Neutrophil (primary cell): Measurements from ENCODE around the gene SLC46A3.
"Not testable (repeated sequence)": the region's sequence is repeated elsewhere in the genome, so short reads cannot be mapped to it uniquely, and the experiment has no call there.

Experiments
- H3K27ac ChIP-seq: fragments of 200-600 bp; sonication (generic); 2 replicates; pipeline ENCODE4 v1.5.1; 2016; ENCODE audit warnings: mild to moderate bottlenecking, moderate library complexity
- H3K27me3 ChIP-seq: fragments of 200-600 bp; sonication (generic); 2 replicates; pipeline ENCODE4 v1.6.0; 2016; ENCODE audit warnings: mild to moderate bottlenecking
- H3K36me3 ChIP-seq: fragments of 200-600 bp; sonication (generic); 2 replicates; pipeline ENCODE4 v1.5.1; 2017
- H3K4me1 ChIP-seq, 2 experiments: fragments of 200-600 bp in 1 of 2; sonication (generic) in 1 of 2; 1 replicate in 1 of 2; 2 replicates in 1 of 2; pipeline versions ENCODE4 v1.5.1 to v1.6.1; 2013 to 2016; ENCODE audit warnings: low read depth in 1 of 2, low read length in 1 of 2, mild to moderate bottlenecking in 1 of 2, moderate library complexity in 1 of 2; ENCODE audit not compliant: control insufficient read depth in 1 of 2, insufficient read depth in 1 of 2
- H3K4me3 ChIP-seq, 2 experiments: fragments of 200-600 bp in 1 of 2; sonication (generic) in 1 of 2; 1 replicate in 1 of 2; 2 replicates in 1 of 2; pipeline ENCODE4 v1.5.1; 2013 to 2016; ENCODE audit warnings: low read depth in 1 of 2, low read length in 1 of 2, mild to moderate bottlenecking in 1 of 2, moderate library complexity in 1 of 2
- H3K9me3 ChIP-seq: fragments of 200-600 bp; sonication (generic); 2 replicates; pipeline ENCODE4 v1.5.1; 2016
- TF ChIP-seq, protein P1 (sequence below): fragments of 200-600 bp; sonication (generic); IDR thresholded peaks from 2 replicates; pipeline ENCODE4 v1.5.1; 2016; ENCODE audit warnings: antibody characterized with exemption

The SLC46A3 gene

DNA sequence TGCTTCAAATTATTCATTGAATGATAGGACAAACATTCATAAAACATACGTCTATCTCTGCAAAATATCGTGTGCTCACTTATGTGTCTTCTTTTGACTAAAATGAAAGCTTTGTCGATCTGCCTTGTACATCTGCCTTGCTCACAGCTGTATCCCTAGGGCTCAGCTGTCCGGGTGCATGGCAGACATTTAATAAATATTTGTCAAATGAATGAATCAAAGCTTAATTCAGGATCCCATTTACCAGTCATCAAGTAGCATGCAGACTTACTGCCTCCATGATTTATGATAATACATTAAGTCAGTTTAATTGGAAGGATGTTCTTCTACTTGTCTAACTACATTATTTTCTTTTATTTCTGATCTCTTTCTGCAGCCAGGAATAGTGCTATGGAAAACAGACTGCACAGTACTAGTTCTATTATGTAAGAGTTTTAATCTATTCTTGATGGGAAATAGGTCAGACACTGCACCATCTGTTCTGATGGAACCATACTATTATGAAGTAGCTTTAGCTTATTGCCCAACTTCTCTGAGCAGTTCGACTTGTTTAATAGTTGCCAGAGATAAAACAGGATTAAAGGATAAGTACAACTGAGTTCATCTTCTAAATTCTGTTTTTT is 13.2 kb downstream of the SLC46A3 start:
- no peak overlapping the region for H3K27ac ChIP-seq

DNA sequence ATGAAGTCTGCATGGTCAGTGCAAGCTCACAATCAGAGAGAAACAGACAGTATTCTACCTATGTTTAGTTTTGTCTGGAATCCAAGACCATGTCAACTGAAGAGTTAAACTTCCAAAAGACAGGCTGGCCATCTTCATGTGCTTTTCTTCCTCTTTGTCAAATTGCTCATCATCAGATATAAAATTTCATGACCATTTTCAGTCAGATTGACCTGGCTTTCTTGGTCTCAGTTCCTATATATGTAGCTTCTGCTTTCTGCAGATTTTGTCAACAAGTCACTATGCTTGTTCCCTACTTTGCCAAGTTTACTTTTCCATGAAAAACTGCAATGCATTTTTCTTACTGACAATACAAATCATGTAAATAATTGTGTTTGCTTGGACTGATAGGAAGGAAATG is 13.9 kb downstream of the SLC46A3 start:
- Histone ChIP-seq H3K4me1 (no peaks in the 10 kb centered on the region), H3K36me3 (peaks cover 15% of the 10 kb centered on the region), H3K27ac (no peak overlapping the region), H3K9me3 (no peaks in the 10 kb centered on the region), H3K4me3 (no peak overlapping the region), H3K27me3 (no peaks in the 10 kb centered on the region)
- TF ChIP-seq, protein P1, sequence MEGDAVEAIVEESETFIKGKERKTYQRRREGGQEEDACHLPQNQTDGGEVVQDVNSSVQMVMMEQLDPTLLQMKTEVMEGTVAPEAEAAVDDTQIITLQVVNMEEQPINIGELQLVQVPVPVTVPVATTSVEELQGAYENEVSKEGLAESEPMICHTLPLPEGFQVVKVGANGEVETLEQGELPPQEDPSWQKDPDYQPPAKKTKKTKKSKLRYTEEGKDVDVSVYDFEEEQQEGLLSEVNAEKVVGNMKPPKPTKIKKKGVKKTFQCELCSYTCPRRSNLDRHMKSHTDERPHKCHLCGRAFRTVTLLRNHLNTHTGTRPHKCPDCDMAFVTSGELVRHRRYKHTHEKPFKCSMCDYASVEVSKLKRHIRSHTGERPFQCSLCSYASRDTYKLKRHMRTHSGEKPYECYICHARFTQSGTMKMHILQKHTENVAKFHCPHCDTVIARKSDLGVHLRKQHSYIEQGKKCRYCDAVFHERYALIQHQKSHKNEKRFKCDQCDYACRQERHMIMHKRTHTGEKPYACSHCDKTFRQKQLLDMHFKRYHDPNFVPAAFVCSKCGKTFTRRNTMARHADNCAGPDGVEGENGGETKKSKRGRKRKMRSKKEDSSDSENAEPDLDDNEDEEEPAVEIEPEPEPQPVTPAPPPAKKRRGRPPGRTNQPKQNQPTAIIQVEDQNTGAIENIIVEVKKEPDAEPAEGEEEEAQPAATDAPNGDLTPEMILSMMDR: no peak

More for the DNA sequence above, 13.2 kb downstream of the SLC46A3 start:
- Histone ChIP-seq H3K4me3 (no peak overlapping the region), H3K36me3 (peaks cover 17% of the 10 kb centered on the region), H3K27me3 (no peaks in the 10 kb centered on the region), H3K9me3 (no peaks in the 10 kb centered on the region), H3K4me1 (no peaks in the 10 kb centered on the region)
- TF ChIP-seq, protein P1: no peak

GRCh38 chr13:28704282-28704681 is 14.5 kb downstream of the SLC46A3 start:
- no peak overlapping the region for H3K27ac ChIP-seq
- H3K4me1 ChIP-seq: no peaks in the 10 kb centered on the region
- TF ChIP-seq, protein P1: no peak
- H3K4me3 ChIP-seq: no peak overlapping the region
- H3K27me3 ChIP-seq: no peaks in the 10 kb centered on the region
- peaks cover 15% of the 10 kb centered on the region for H3K36me3 ChIP-seq
- no peaks in the 10 kb centered on the region for H3K9me3 ChIP-seq

- H3K27me3 ChIP-seq: no peaks in the 10 kb centered on the region
- H3K36me3 ChIP-seq: peaks cover 15% of the 10 kb centered on the region
- no peak overlapping the region for H3K27ac ChIP-seq
- no peaks in the 10 kb centered on the region for H3K9me3 ChIP-seq
- no peaks in the 10 kb centered on the region for H3K4me1 ChIP-seq
- no peak overlapping the region for H3K4me3 ChIP-seq
- TF ChIP-seq, protein P1: no peak
These were observed 19.5 kb downstream of the SLC46A3 start for GRCh38 chr13:28699246-28699645.

DNA sequence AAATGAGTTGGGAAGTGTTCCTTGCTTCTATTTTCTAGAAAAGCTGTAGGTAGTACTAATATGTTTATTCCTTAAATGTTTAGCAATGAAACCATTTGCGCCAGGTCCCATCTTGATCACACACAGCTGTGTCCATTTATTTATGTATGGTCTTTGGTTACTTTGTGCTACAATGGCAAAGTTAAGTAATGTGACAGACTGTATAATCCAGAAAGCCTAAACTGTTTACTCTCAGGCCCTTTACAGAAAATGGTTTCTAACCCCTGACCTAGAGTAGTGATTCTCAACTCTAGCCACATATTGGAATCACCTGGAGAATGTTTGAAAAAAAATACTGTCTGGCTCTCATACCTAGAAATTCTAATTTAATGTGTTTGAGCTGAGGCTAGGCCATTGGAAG is 21.3 kb downstream of the SLC46A3 start:
- TF ChIP-seq, protein P1: no peak
- Histone ChIP-seq H3K9me3 (no peaks in the 10 kb centered on the region), H3K4me3 (no peak overlapping the region), H3K27me3 (no peaks in the 10 kb centered on the region), H3K4me1 (no peaks in the 10 kb centered on the region), H3K36me3 (peaks cover 15% of the 10 kb centered on the region), H3K27ac (no peak overlapping the region)

GRCh38 chr13:28693605-28694491 is 24.9 kb downstream of the SLC46A3 start:
- H3K27ac ChIP-seq, H3K27me3 ChIP-seq, H3K9me3 ChIP-seq, H3K36me3 ChIP-seq, H3K4me1 ChIP-seq, H3K4me3 ChIP-seq: not testable (repeated sequence)
